HepG2 (cell line): ENCODE results near the gene RAD17. TPM values are rescaled to one million over a fixed set of nuclear protein-coding genes. Genes with fewer than 3 reads are reported as not detected.

Experiments used
- ARID2 ChIP-seq: sonication (generic); formaldehyde crosslinking; IDR thresholded peaks from 2 replicates; pipeline ENCODE4 v1.8.1; 2022; ENCODE audit warnings: mild to moderate bottlenecking, missing genetic modification reagents, borderline replicate concordance
- CREM ChIP-seq, 2 experiments: sonication (generic) in 1 of 2; formaldehyde crosslinking in 1 of 2; IDR thresholded peaks; 2 replicates each; pipeline versions ENCODE4 v1.4.0 to v1.6.1; 2016 to 2020; ENCODE audit warnings: antibody characterized with exemption in 1 of 2, mild to moderate bottlenecking in 1 of 2, missing genetic modification reagents in 1 of 2
- KDM2A ChIP-seq: sonication (generic); formaldehyde crosslinking; IDR thresholded peaks from 2 replicates; pipeline ENCODE4 v1.4.0; 2020; ENCODE audit warnings: low read depth, missing genetic modification reagents, borderline replicate concordance
- NFE2 ChIP-seq: sonication (generic); formaldehyde crosslinking; IDR thresholded peaks from 2 replicates; pipeline ENCODE4 v1.4.0; 2020; ENCODE audit warnings: missing genetic modification reagents
- RELA ChIP-seq: sonication (generic); formaldehyde crosslinking; IDR thresholded peaks from 2 replicates; pipeline ENCODE4 v1.4.0; 2020; ENCODE audit warnings: missing genetic modification reagents
- SNRNP70 ChIP-seq: fragments of 200-400 bp; formaldehyde crosslinking; IDR thresholded peaks from 2 replicates; pipeline ENCODE4 v1.6.1; 2017; ENCODE audit warnings: mild to moderate bottlenecking, low read depth, low read length, moderate library complexity
- U2AF1 ChIP-seq: fragments of 200-400 bp; formaldehyde crosslinking; optimal IDR thresholded peaks from 2 replicates; pipeline ENCODE3; 2017; ENCODE audit warnings: mild to moderate bottlenecking, low read depth, low read length
- ZFP37 ChIP-seq: sonication (generic); formaldehyde crosslinking; IDR thresholded peaks from 2 replicates; pipeline ENCODE4 v1.4.0; 2020; ENCODE audit warnings: missing genetic modification reagents, borderline replicate concordance
- ZNF441 ChIP-seq: sonication (generic); formaldehyde crosslinking; IDR thresholded peaks from 2 replicates; pipeline ENCODE4 v1.7.0; 2021; ENCODE audit warnings: missing genetic modification reagents, borderline replicate concordance
- ZNF468 ChIP-seq: sonication (generic); formaldehyde crosslinking; IDR thresholded peaks from 2 replicates; pipeline ENCODE4 v1.8.0; 2022; ENCODE audit warnings: mild to moderate bottlenecking, moderate library complexity, missing genetic modification reagents
- ZNF850 ChIP-seq: sonication (generic); formaldehyde crosslinking; conservative IDR thresholded peaks from 2 replicates; pipeline ENCODE4 v1.9.0; 2021; ENCODE audit warnings: mild to moderate bottlenecking, missing genetic modification reagents
- polyA plus RNA-seq, 8 experiments: library from polyadenylated mRNA; depleted of rRNA in 3 of 8; stranded (reverse) in 7 of 8; unstranded in 1 of 8; fragments of >200 nt; fragmentation: Illumina TruSeq in 4 of 8; extraction: Trizol in 4 of 8; gene quantifications; 2 replicates each; pipeline versions ENCODE4 v1.2.1 to v1.2.3, GENCODE V29; 2011 to 2016; ENCODE audit warnings: low read depth in 4 of 8, missing spikeins in 1 of 8, mixed read lengths in 1 of 8; ENCODE audit not compliant: insufficient read depth in 1 of 8
- total RNA-seq, 5 experiments: library from RNA; depleted of rRNA; stranded (reverse); fragments of >200 nt; fragmentation: Illumina TruSeq; extraction: Trizol; gene quantifications; 2 replicates each; pipeline ENCODE4 v1.2.3, GENCODE V29; 2016; ENCODE audit warnings: low read depth in 1 of 5
- TF ChIP-seq, protein P1 (sequence below): sonication (generic); formaldehyde crosslinking; IDR thresholded peaks from 2 replicates; pipeline ENCODE4 v1.8.0; 2022; ENCODE audit warnings: mild to moderate bottlenecking, missing genetic modification reagents
- TF ChIP-seq, protein P2 (sequence below): sonication (generic); formaldehyde crosslinking; IDR thresholded peaks from 2 replicates; pipeline ENCODE4 v1.8.1; 2023; ENCODE audit warnings: missing genetic modification reagents, inconsistent platforms, borderline replicate concordance
- TF ChIP-seq, protein P3 (sequence below): sonication (generic); formaldehyde crosslinking; IDR thresholded peaks from 2 replicates; pipeline ENCODE4 v1.4.0; 2020; ENCODE audit warnings: missing genetic modification reagents, low read depth, mild to moderate bottlenecking, borderline replicate concordance

The RAD17 gene
- total and polyA plus RNA-seq, 2 of the 13 experiments (the other 11 are each of a cell fraction or from before 2014, with no cell fraction given): 24.0 to 25.9 TPM

DNA sequence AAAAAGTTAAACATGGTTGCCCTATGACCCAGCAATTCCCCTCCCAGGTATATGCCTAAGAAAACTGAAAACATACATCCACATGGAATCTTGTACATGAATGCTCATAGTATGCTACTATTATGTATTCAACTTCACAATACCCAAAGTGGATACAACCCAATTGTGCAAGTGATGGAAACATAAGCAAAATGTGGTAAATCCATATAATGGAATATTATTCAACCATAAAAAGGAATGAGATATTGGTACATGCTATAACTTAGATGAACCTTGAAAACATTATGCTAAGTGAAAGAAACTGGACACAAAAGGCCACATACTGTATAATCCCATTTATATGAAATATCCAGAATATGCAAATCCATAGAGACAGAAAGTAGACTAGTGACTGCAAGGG is 19.0 kb upstream of the RAD17 start (continued):
- no peak for TF ChIP-seq ZNF441
- no peak for TF ChIP-seq ZFP37 (CRISPR knock-in tag)
- TF ChIP-seq ZNF850 (CRISPR knock-in tag): no peak
- no peak for TF ChIP-seq ARID2
- TF ChIP-seq, protein P1, sequence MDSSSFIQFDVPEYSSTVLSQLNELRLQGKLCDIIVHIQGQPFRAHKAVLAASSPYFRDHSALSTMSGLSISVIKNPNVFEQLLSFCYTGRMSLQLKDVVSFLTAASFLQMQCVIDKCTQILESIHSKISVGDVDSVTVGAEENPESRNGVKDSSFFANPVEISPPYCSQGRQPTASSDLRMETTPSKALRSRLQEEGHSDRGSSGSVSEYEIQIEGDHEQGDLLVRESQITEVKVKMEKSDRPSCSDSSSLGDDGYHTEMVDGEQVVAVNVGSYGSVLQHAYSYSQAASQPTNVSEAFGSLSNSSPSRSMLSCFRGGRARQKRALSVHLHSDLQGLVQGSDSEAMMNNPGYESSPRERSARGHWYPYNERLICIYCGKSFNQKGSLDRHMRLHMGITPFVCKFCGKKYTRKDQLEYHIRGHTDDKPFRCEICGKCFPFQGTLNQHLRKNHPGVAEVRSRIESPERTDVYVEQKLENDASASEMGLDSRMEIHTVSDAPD (CRISPR knock-in tag): no peak
- TF ChIP-seq RELA: no peak
- TF ChIP-seq, protein P2, sequence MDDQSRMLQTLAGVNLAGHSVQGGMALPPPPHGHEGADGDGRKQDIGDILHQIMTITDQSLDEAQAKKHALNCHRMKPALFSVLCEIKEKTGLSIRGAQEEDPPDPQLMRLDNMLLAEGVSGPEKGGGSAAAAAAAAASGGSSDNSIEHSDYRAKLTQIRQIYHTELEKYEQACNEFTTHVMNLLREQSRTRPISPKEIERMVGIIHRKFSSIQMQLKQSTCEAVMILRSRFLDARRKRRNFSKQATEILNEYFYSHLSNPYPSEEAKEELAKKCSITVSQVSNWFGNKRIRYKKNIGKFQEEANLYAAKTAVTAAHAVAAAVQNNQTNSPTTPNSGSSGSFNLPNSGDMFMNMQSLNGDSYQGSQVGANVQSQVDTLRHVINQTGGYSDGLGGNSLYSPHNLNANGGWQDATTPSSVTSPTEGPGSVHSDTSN: no peak
- TF ChIP-seq ZNF468 (CRISPR knock-in tag): no peak
- TF ChIP-seq SNRNP70: no peak
- TF ChIP-seq NFE2 (CRISPR knock-in tag): no peak
- TF ChIP-seq CREM (IDR thresholded peaks at IDR 0.05): no peak
- no peak for TF ChIP-seq CREM (CRISPR knock-in tag; IDR thresholded peaks at IDR 0.05)
- TF ChIP-seq, protein P3, sequence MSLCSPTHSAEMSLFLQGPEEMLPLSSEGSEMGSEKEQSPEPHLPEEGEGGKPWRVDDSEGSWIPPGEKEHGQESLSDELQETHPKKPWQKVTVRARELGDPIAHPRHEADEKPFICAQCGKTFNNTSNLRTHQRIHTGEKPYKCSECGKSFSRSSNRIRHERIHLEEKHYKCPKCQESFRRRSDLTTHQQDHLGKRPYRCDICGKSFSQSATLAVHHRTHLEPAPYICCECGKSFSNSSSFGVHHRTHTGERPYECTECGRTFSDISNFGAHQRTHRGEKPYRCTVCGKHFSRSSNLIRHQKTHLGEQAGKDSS (CRISPR knock-in tag): no peak
- no peak for TF ChIP-seq KDM2A (CRISPR knock-in tag)
- TF ChIP-seq U2AF1: no peak
